HG02973 (cell line): Measurements from ENCODE around the gene CLBA1.

ENCODE experiments used
- ATAC-seq: cut with Tn5 transposase; IDR thresholded peaks from one replicate; pipeline ENCODE4 v1.9.1; 2021; ENCODE audit warnings: moderate library complexity; ENCODE audit not compliant: unreplicated experiment

Gene CLBA1

GRCh38 chr14:104968153-104968527 is 17.4 kb upstream of the CLBA1 start:
- ATAC-seq, result no peak

GRCh38 chr14:104968541-104969401 is 16.8 kb upstream of the CLBA1 start:
- ATAC-seq, result no peak

- no peak for ATAC-seq
Measured at GRCh38 chr14:104969741-104970230, 15.8 kb upstream of the CLBA1 start.

GRCh38 chr14:104970231-104971068 is 15.1 kb upstream of the CLBA1 start:
- ATAC-seq, result no peak

GRCh38 chr14:104971447-104972240 is 13.9 kb upstream of the CLBA1 start:
- no peak for ATAC-seq

- no peak for ATAC-seq
Measured at GRCh38 chr14:104972301-104973134, 13.1 kb upstream of the CLBA1 start.

- no peak for ATAC-seq
Measured at GRCh38 chr14:104973135-104973384, 12.5 kb upstream of the CLBA1 start.

GRCh38 chr14:104973385-104974145 is 12.0 kb upstream of the CLBA1 start:
- ATAC-seq, result no peak

GRCh38 chr14:104974146-104974541 is 11.4 kb upstream of the CLBA1 start:
- no peak for ATAC-seq

- ATAC-seq, result no peak
Measured at GRCh38 chr14:104974665-104975390, 10.8 kb upstream of the CLBA1 start.

GRCh38 chr14:104975481-104976197 is 9.9 kb upstream of the CLBA1 start:
- ATAC-seq, result no peak

- no peak for ATAC-seq
Measured at GRCh38 chr14:104976198-104977007, 9.2 kb upstream of the CLBA1 start.

GRCh38 chr14:104977008-104977680 is 8.4 kb upstream of the CLBA1 start:
- ATAC-seq, result no peak

GRCh38 chr14:104977681-104978653 is 7.6 kb upstream of the CLBA1 start, which contains the start of gene AHNAK2:
Gene AHNAK2, minus strand, starts transcription at chr14:104978374. Its CDS starts 137 bp downstream, at chr14:104978237.
- no peak for ATAC-seq

- ATAC-seq, result no peak
Measured at GRCh38 chr14:104978746-104979691, 6.6 kb upstream of the CLBA1 start.
